ENCODE results near the gene RPA1.

RPA1 gene

DNA sequence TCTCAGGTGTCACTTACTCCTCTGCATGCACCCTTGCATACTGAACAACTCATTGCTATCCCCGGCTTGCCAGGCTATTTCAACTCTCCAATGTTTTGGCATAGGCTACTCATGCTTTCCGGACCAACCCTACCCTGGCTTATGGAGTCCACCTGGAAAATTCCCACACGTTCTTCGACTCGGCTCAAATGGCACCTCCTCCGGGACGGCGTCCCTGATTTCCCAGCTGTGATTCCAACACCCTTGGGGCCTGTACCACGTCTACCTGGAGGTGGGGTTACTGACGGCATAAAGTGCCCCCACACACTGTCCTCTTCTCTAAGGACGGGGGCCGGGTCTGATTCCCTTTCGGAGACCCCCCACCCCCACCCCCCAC is 601 bp upstream of the RPA1 start:
- Histone ChIP-seq H3K4me2 (ENCODE audit: low read depth, low read length, poor library complexity, severe bottlenecking) (peak overlapping the region; percentile 84), H3K9ac (ENCODE audit: low read length) (peak overlapping the region; percentile 88), H4K20me1 (ENCODE audit: low read depth, low read length) (no peaks in the 10 kb centered on the region), H3K4me3 (ENCODE audit: insufficient read depth, low read length, poor library complexity, severe bottlenecking) (peak overlapping the region; percentile 96), H2AFZ (ENCODE audit: low read depth, low read length, severe bottlenecking) (peak overlapping the region; percentile 65), H3F3A (ENCODE audit: insufficient read depth) (no peaks in the 10 kb centered on the region; the same call in 1 of the 2 replicates), H3K36me3 (ENCODE audit: low read length) (peaks cover 4% of the 10 kb centered on the region; the same call in 1 of the 2 replicates), H3K9me2 (replicated peaks; ENCODE audit: insufficient read depth, low read length) (no peaks in the 10 kb centered on the region), H3K27ac (ENCODE audit: low read depth, low read length) (peak overlapping the region; percentile 56), H3K79me2 (ENCODE audit: insufficient read depth, low read length) (peaks cover 65% of the 10 kb centered on the region), H3K27me3 (ENCODE audit: low read length) (no peaks in the 10 kb centered on the region), H3K9me3 (ENCODE audit: insufficient read depth, low read length) (no peaks in the 10 kb centered on the region)
- no peak for TF ChIP-seq EZH2phosphoT487 (conservative IDR thresholded peaks at IDR 0.05; ENCODE audit: low read length)
- TF ChIP-seq, protein P1, sequence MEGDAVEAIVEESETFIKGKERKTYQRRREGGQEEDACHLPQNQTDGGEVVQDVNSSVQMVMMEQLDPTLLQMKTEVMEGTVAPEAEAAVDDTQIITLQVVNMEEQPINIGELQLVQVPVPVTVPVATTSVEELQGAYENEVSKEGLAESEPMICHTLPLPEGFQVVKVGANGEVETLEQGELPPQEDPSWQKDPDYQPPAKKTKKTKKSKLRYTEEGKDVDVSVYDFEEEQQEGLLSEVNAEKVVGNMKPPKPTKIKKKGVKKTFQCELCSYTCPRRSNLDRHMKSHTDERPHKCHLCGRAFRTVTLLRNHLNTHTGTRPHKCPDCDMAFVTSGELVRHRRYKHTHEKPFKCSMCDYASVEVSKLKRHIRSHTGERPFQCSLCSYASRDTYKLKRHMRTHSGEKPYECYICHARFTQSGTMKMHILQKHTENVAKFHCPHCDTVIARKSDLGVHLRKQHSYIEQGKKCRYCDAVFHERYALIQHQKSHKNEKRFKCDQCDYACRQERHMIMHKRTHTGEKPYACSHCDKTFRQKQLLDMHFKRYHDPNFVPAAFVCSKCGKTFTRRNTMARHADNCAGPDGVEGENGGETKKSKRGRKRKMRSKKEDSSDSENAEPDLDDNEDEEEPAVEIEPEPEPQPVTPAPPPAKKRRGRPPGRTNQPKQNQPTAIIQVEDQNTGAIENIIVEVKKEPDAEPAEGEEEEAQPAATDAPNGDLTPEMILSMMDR (IDR thresholded peaks at IDR 0.05; ENCODE audit: insufficient read depth, low read length, poor library complexity, severe bottlenecking) = no peak

DNA sequence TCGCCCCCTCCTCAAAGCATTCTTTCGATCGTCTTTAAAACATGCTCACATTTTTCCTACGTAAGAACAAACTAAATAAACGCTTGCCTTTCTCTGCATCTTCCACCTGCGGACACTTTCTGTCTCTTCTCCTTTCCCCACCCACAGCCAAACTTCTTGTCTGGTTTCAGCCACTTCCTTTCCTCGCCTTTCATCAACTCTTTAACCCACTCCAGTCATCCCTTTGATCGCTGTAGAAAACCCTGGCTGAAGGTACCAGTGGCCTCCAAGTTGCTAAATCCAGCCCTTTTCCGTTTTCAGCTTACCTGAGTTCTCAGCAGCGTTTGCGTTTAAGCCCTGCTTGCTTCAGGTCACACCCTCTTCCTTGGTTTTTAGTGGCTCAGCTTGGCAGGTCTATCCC is 483 bp downstream of the RPA1 start:
- Histone ChIP-seq H3K4me3 (ENCODE audit: insufficient read depth, low read length, poor library complexity, severe bottlenecking) (peak overlapping the region; percentile 96), H4K20me1 (ENCODE audit: low read depth, low read length) (peaks cover 1% of the 10 kb centered on the region; the same call in 1 of the 2 replicates), H3K9me2 (replicated peaks; ENCODE audit: insufficient read depth, low read length) (no peaks in the 10 kb centered on the region), H3K9ac (ENCODE audit: low read length) (peak overlapping the region; percentile 88), H3K79me2 (ENCODE audit: insufficient read depth, low read length) (peaks cover 76% of the 10 kb centered on the region), H3K36me3 (ENCODE audit: low read length) (0 out of 2 replicates have a peak, but pooled peaks cover 5% of the 10 kb centered on the region), H3F3A (ENCODE audit: insufficient read depth) (no peaks in the 10 kb centered on the region; the same call in 1 of the 2 replicates), H2AFZ (ENCODE audit: low read depth, low read length, severe bottlenecking) (peak overlapping the region; percentile 65), H3K9me3 (ENCODE audit: insufficient read depth, low read length) (no peaks in the 10 kb centered on the region), H3K4me2 (ENCODE audit: low read depth, low read length, poor library complexity, severe bottlenecking) (peak overlapping the region; percentile 65), H3K27me3 (ENCODE audit: low read length) (no peaks in the 10 kb centered on the region), H3K27ac (ENCODE audit: low read depth, low read length) (peak overlapping the region; percentile 49)
- TF ChIP-seq, protein P1 (IDR thresholded peaks at IDR 0.05; ENCODE audit: insufficient read depth, low read length, poor library complexity, severe bottlenecking) = no peak
- TF ChIP-seq EZH2phosphoT487 (conservative IDR thresholded peaks at IDR 0.05; ENCODE audit: low read length) = no peak

DNA sequence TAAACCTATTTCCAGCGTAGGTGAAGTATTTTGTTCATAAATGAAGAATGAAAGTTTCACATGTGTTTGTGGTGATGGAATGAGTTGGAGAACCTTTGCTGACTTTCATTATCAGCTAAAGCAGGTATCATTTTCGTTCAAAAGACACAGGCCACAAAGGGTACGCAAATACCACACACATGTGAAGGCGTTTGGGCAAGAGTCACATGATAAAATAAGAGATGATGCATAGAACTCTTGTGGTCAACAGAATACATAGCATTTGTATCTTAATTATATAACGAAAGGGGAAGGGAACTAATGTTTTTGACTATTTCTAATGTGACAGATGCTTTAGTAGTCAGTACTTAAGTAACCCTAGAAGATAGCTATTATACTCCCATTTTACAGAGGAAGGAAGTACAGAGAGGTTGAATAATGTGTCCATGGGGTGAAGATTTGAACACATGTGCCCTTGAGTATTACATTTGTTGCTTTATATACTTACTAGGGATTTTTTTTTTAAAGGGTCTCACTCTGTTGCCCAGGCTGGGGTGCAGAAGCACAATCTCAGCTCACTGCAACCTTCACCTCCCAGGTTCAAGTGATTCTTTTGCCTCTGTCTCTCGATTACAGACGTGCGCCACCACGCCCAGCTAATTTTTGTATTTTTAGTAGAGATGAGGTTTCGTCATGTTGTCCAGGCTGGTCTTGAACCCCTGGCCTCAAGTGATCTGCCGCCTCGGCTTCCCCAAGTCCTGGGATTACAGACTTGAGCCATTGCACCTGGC is 4.8 kb downstream of the RPA1 start:
- H3K9ac ChIP-seq (ENCODE audit: low read length) = no peak overlapping the region
- H3K4me2 ChIP-seq (ENCODE audit: low read depth, low read length, poor library complexity, severe bottlenecking) = peak overlapping the region; percentile 32
- H3K27me3 ChIP-seq (ENCODE audit: low read length) = no peaks in the 10 kb centered on the region
- no peaks in the 10 kb centered on the region; the same call in 1 of the 2 replicates for H3F3A ChIP-seq (ENCODE audit: insufficient read depth)
- TF ChIP-seq, protein P1 (IDR thresholded peaks at IDR 0.05; ENCODE audit: insufficient read depth, low read length, poor library complexity, severe bottlenecking) = no peak
- no peak for TF ChIP-seq EZH2phosphoT487 (conservative IDR thresholded peaks at IDR 0.05; ENCODE audit: low read length)
- no peak overlapping the region for H2AFZ ChIP-seq (ENCODE audit: low read depth, low read length, severe bottlenecking)
- peaks cover 11% of the 10 kb centered on the region; the same call in 1 of the 2 replicates for H3K36me3 ChIP-seq (ENCODE audit: low read length)
- no peak overlapping the region for H3K4me3 ChIP-seq (ENCODE audit: insufficient read depth, low read length, poor library complexity, severe bottlenecking)
- peaks cover 15% of the 10 kb centered on the region for H4K20me1 ChIP-seq (ENCODE audit: low read depth, low read length)
- H3K79me2 ChIP-seq (ENCODE audit: insufficient read depth, low read length) = peaks cover 97% of the 10 kb centered on the region
- peak overlapping the region; percentile 6; the same call in 1 of the 2 replicates for H3K27ac ChIP-seq (ENCODE audit: low read depth, low read length)
- H3K9me3 ChIP-seq (ENCODE audit: insufficient read depth, low read length) = no peaks in the 10 kb centered on the region
- H3K9me2 ChIP-seq (replicated peaks; ENCODE audit: insufficient read depth, low read length) = no peaks in the 10 kb centered on the region

Data from SU-DHL-6 (cell line).